GM19438 (cell line): ENCODE data around the gene ARHGEF4.

Source experiments
- ATAC-seq: cut with Tn5 transposase; IDR thresholded peaks from one replicate; pipeline ENCODE4 v1.9.1; 2021; ENCODE audit warnings: low read depth; ENCODE audit not compliant: unreplicated experiment

The ARHGEF4 gene

DNA sequence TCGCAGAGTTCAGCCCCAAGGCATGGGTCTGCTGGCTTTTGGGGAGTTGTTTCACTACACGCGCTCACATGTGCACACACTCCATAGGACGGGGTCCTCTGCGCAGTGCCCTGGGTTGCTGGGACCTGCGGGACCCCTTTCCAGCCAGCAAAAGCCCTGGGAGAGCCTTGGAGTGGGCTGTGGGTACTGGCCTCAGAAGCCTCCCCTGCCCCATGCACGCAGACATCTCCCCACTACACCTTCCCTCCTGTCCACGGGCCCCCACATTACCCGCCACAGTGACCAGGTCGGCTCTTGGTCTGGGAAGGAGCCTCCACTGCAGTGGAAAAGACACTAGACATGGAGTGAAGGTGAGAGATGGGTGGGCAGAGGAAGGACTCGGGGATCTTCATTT is 208.0 kb downstream of the ARHGEF4 start:
- ATAC-seq = no peak

GRCh38 chr2:131045286-131046027 is 208.7 kb downstream of the ARHGEF4 start:
- ATAC-seq = no peak

DNA sequence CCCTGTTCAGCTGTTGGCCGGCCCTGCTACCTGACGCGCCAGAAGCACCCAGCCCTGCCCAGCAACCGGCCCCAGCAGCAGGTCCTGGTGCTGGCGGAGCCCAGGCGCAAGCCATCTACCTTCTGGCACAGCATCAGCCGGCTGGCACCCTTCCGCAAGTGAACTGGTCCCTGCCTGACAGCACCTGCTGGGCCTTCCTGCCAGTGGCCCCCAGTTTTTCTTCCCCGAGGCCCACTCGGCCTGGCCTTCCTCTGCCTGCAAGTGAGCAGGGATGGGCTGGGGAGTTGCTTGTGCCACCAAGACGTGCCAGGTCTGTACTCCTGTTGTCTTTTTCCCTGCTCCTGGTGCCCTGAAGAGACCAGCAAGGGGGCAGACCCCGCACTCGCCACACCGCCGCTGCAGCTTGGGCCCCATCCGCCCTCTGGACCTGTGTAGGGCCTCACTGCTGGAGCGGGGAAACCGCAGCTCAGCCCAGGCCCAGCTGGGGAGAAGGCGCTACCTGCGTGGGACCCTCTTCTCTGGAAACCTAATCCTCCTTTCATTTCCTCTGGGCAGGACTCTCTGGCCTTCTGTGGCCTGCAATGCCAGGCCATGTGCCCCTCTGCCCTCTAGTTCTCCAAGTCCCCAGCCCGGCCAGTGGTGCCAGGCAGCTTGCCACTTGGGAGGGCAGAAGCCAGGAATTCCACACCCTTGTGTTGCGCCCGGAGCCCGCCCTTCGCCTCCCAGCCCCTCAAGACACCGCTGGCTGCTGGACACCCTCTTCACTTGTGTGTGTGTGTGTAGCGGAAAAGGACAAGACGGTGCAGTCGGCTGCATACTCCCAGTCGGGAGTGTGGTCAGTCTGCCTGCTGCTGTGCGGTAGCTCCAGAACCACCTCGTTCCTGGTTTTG is 209.6 kb downstream of the ARHGEF4 start:
- no peak for ATAC-seq

- no peak for ATAC-seq
These were observed 210.4 kb downstream of the ARHGEF4 start for GRCh38 chr2:131046918-131047652.

GRCh38 chr2:131047920-131048560 is 211.3 kb downstream of the ARHGEF4 start:
- no peak for ATAC-seq

DNA sequence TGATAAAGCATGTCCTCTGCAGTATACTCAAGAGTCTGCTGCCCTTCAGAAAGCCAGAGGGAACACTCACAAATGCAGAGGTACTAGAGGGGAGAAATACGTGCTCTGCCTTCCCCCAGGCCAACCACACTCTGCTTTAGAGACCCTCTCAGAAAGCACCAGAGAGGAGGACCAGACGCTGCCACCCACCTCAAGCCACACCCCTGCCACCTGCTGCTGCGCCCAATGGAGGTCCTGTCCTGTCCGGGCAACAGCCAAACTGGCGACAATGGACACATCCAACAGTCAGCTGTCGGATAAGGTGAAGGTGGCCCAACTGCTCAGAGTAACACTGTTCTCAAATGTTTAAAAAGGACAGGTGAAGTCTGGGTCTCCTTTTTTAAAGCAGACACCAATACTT is 211.9 kb downstream of the ARHGEF4 start:
- no peak for ATAC-seq

DNA sequence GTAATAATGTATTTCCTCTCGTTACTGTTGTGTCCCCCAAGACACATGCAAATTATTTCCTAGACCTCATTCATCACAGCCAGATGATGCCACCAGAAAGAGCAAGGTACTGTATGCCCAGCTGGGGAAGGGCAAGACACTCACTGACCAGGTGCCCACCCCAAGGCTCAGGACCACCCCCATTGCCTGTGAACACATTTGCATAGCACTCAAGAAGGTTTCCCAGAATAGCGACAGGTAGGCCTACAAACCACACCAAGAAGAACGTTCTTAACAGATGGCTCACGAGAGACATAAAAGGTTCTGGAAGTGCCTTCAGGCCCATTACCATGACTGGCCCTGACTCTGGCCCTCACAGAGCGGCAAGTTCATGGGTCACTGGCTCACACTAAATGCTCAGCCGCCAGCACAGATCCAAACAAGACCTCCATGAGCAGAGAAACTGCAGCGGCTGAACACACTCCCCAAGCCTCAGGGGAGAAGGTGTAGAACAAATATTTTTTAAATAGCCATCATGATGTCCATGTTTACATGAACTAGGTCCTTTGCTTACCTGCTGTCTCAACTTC is 212.5 kb downstream of the ARHGEF4 start:
- ATAC-seq = no peak

DNA sequence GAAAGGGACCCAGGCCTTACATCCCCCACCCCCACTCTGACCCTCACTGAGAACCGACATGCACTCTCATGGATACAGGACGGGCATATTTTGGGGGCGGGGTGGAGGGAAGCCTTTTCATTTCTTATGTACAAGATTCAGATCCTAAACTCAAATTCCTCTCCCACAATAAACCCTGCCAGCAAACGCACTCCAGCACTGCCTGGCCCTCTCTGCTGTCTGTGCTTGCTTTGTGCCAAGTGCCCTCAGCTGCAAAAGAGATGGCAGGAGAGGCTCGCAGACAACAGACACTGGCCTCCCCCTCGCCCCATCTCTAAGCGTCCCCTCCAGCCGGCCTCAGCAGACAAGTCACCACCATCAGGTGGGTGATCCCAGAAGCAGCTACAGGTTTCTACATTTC is 214.2 kb downstream of the ARHGEF4 start:
- ATAC-seq = no peak

DNA sequence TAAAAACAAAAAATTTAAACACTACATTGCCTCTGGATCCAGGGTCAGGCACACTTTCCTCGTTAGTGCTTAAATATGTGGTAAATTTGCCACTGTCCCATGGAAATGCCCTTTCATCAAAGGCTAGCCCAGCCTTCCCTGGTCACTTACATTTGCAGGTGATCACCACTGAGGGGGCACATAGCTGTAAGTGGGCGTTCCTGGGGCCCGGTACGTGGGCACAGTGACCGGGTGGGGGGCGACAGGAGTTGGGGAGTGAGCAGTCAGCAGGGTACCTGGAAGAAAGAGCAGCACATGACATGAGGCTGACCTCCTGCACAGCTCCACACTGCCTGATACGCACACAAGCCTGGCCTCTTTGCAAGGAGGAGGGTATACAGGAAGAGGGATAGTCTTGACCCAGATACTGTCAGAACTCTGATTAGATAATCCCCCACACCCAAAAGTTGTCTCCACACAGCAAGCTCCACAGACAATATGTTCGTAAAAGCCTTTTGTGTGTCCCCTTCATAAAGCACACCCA is 216.1 kb downstream of the ARHGEF4 start:
- no peak for ATAC-seq

GRCh38 chr2:131054488-131054887 is 217.8 kb downstream of the ARHGEF4 start:
- ATAC-seq = no peak

DNA sequence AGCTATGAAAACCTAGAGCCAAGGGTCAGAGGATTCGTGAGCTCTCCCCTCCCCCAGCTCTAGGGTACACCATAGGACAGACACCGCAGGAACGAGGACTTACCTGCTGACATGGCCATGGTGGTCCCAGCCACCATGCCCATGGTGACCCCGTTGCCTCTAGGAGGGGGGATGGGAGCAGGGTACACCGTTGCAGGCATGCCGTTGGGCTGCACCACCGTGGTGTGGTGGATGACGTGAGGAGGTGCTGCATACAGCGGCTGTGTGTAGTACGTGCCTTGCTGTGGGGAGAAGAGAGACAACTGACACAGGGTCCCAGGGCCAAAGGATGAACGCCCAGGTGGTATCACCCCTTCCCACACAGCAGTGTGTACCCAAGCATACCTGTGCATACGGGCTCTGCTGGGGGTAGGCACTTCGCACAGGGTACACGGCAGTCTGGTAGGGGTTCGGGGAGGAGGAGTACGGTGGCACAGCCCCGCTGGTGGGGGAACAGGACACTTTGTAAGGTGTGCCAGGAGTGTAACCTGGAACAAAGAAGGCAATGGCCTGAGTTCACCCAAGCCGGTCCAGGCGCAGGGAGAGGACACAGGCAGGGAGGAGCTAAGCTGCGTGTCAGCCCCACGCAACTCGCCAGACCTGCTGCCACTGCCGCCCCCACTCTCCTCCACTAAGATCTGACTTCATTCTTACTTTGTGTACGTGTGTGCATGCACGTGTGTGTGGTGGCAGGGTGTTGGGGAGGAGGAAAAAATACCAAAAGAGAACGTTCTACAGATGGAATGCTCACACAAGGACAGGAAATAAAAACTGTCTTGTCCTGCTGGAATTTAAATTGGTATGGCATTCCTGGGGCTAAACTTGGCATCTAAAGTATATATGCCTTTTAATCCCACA is 218.7 kb downstream of the ARHGEF4 start:
- no peak for ATAC-seq

DNA sequence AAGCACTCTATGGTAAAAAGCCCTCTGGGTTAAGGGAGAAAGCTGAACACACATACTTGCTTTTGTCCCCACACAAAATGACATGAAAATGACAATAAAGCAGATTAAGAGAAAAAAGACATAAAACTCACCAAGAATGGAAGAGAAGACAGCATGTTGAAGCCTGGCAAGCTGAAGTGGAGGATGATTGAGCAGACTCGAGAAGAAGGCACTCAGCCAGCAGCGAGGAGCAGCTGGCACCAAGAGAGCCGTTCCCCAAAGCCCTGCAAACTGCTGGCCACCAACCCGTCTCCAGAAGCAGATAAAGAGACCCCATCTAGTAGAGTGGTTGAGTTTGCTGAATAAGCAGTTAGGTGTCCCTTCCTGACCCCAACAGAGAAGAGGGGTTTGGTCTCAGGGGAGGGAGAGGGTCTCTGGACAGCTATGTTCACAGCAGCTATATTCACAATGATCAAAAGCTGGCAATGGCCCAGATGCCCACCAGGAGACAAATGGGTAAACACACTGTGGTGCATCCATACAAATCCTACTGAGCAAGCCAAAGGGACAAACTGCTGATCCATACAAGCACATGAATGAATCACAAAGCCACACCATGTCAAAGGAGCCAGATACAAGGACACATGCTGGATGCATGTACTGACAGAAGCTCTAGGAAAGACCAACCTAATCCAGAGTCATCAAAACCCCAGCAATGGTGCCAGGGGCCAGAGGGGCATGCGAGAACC is 219.7 kb downstream of the ARHGEF4 start:
- no peak for ATAC-seq

GRCh38 chr2:131056932-131057287 is 220.2 kb downstream of the ARHGEF4 start:
- no peak for ATAC-seq

DNA sequence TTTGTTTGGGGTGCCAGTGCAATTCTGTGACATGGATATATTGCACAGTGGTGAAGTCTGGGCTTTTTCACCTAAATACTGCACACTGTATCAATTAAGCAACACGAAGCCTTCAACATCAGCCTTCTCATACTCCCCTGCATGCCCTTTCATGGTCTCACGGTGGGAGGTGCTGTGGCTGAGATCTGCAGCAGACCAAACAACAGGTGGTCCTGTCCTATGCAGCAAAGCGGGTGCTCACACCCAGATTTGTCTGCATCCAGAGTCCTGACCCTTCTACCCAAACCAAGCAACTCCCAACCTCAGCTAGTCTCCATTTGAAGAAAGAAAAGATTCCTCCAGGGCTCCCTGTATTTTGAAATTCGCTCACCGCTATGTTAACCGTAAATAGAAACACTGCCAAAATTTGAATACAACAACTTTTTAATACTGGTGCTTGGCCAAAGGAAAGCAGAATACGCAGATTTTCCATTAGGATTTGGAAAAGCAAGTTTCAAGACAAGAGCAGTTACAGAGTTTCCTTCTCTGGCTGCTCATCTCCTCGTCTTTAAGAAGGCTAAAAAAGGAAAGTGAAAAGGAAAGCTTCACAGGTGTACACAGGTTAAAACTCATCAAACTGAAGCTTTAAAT is 221.6 kb downstream of the ARHGEF4 start:
- no peak for ATAC-seq

DNA sequence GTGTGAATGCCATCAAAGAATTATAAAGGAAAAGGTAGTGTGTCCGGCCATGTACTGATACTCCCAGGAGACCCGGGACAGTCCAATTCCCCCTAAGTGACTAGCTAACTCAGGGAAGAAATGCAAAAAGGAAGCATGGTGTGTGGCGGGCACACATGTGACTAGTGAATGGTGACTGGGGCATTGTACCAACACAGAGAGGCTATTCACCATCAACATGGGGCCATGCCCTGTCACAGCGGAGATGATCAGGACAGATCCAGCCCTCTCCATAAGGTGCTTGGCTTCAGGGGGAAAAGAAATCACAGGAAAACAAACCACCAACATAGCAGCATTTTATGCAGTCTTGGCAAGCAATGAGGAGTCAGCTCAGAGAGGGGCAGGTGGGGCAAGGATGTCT is 222.2 kb downstream of the ARHGEF4 start:
- ATAC-seq = no peak

- no peak for ATAC-seq
These were observed 227.0 kb downstream of the ARHGEF4 start for GRCh38 chr2:131063501-131064283.
